ENCODE measurements around the gene SEMA7A. TPM values are rescaled to one million over a fixed set of nuclear protein-coding genes. Genes with fewer than 3 reads are reported as not detected.

Gene SEMA7A
- total and polyA plus RNA-seq, 9 of the 15 experiments (the other 6 are each of a cell fraction or from before 2014, with no cell fraction given) = 0.04 to 8.2 (median 5.4) TPM; not detected in 1

DNA sequence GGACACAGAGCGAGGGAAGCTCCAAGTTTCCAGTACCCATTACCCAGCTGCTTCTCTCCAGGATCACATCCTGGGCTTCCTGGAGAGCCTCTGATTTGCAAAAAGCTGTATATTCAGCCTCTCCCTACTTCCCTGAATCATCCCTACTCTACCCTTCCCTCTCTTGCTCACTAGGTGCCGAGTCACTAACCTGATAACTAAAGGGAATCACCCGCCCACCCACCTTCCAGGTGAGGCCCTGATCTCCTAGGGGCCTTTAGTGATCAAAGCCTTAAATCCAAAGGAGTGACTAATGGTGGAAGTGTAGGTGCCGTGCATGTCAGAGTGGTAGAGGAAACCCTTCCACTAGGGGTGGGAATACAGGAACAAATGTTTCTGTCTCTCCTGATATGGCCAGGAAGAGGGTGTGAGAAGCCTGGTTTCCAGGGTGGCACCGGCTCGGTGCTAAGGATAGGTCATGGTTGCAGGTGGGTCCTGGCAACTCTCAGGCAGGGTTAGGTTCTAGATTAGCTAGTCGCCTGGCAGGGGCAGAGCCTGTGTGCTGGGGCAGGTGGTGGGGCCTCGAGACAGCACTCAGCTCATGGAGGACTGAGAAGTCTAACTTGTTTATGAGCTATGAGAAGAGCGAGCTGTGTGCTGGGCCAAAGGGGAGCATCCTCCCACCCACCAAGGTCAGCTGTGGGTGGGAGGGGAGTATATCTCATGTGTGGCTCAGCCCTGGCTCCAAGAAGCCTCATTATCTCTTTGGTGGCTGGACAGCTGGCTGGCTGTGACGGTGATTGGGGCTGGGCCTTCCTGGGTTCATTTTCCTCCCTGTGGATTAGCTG is 10.1 kb downstream of the SEMA7A start (continued):
- TF ChIP-seq FOXP1 (CRISPR knock-in tag; IDR thresholded peaks at IDR 0.05) = 0 out of 2 replicates have a peak, but pooled peaks have one; percentile 27
- peak; percentile 71 for TF ChIP-seq DACH1 (IDR thresholded peaks at IDR 0.05; ENCODE audit: partially characterized antibody)
- TF ChIP-seq JUND (IDR thresholded peaks at IDR 0.05; ENCODE audit: borderline replicate concordance, low read depth, low read length) = 0 out of 2 replicates have a peak, but pooled peaks have one; percentile 5
- TF ChIP-seq JUND (tag; IDR thresholded peaks at IDR 0.05; ENCODE audit: borderline replicate concordance, low read depth, low read length) = no peak
- no peak for TF ChIP-seq CTBP1 (IDR thresholded peaks at IDR 0.05; ENCODE audit: borderline replicate concordance)
- TF ChIP-seq, protein P1, sequence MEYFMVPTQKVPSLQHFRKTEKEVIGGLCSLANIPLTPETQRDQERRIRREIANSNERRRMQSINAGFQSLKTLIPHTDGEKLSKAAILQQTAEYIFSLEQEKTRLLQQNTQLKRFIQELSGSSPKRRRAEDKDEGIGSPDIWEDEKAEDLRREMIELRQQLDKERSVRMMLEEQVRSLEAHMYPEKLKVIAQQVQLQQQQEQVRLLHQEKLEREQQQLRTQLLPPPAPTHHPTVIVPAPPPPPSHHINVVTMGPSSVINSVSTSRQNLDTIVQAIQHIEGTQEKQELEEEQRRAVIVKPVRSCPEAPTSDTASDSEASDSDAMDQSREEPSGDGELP (CRISPR knock-in tag; IDR thresholded peaks at IDR 0.05; ENCODE audit: borderline replicate concordance) = peak; percentile 95
- TF ChIP-seq CREM (IDR thresholded peaks at IDR 0.05; ENCODE audit: low read depth) = peak; percentile 74
- no peak for TF ChIP-seq ZNF175 (CRISPR knock-in tag; IDR thresholded peaks at IDR 0.05; ENCODE audit: low read depth)
- TF ChIP-seq, protein P2, sequence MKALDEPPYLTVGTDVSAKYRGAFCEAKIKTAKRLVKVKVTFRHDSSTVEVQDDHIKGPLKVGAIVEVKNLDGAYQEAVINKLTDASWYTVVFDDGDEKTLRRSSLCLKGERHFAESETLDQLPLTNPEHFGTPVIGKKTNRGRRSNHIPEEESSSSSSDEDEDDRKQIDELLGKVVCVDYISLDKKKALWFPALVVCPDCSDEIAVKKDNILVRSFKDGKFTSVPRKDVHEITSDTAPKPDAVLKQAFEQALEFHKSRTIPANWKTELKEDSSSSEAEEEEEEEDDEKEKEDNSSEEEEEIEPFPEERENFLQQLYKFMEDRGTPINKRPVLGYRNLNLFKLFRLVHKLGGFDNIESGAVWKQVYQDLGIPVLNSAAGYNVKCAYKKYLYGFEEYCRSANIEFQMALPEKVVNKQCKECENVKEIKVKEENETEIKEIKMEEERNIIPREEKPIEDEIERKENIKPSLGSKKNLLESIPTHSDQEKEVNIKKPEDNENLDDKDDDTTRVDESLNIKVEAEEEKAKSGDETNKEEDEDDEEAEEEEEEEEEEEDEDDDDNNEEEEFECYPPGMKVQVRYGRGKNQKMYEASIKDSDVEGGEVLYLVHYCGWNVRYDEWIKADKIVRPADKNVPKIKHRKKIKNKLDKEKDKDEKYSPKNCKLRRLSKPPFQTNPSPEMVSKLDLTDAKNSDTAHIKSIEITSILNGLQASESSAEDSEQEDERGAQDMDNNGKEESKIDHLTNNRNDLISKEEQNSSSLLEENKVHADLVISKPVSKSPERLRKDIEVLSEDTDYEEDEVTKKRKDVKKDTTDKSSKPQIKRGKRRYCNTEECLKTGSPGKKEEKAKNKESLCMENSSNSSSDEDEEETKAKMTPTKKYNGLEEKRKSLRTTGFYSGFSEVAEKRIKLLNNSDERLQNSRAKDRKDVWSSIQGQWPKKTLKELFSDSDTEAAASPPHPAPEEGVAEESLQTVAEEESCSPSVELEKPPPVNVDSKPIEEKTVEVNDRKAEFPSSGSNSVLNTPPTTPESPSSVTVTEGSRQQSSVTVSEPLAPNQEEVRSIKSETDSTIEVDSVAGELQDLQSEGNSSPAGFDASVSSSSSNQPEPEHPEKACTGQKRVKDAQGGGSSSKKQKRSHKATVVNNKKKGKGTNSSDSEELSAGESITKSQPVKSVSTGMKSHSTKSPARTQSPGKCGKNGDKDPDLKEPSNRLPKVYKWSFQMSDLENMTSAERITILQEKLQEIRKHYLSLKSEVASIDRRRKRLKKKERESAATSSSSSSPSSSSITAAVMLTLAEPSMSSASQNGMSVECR (CRISPR knock-in tag; IDR thresholded peaks at IDR 0.05) = peak; percentile 46; the same call in 1 of the 2 replicates
- peak; percentile 72 for TF ChIP-seq CBFA2T2 (conservative IDR thresholded peaks at IDR 0.05)
- TF ChIP-seq CBFA2T3 (IDR thresholded peaks at IDR 0.05) = peak; percentile 85
- peak; percentile 26; the same call in 1 of the 2 replicates for TF ChIP-seq ZNF143 (CRISPR knock-in tag; IDR thresholded peaks at IDR 0.05)
- peak; percentile 26; the same call in 1 of the 2 replicates for TF ChIP-seq TAL1 (IDR thresholded peaks at IDR 0.05)
- TF ChIP-seq HDAC1 (IDR thresholded peaks at IDR 0.05) = peak in 1 of 2 experiments; percentile 51; a peak in 1 of 4 replicates
- 0 out of 2 replicates have a peak, but pooled peaks have one; percentile 13 for TF ChIP-seq MTA2 (IDR thresholded peaks at IDR 0.05; ENCODE audit: low read depth)
- peak; percentile 44; the same call in 1 of the 2 replicates for TF ChIP-seq NFIC (IDR thresholded peaks at IDR 0.05)
- TF ChIP-seq, protein P3, sequence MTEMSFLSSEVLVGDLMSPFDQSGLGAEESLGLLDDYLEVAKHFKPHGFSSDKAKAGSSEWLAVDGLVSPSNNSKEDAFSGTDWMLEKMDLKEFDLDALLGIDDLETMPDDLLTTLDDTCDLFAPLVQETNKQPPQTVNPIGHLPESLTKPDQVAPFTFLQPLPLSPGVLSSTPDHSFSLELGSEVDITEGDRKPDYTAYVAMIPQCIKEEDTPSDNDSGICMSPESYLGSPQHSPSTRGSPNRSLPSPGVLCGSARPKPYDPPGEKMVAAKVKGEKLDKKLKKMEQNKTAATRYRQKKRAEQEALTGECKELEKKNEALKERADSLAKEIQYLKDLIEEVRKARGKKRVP (CRISPR knock-in tag; IDR thresholded peaks at IDR 0.05) = no peak
- TF ChIP-seq, protein P4, sequence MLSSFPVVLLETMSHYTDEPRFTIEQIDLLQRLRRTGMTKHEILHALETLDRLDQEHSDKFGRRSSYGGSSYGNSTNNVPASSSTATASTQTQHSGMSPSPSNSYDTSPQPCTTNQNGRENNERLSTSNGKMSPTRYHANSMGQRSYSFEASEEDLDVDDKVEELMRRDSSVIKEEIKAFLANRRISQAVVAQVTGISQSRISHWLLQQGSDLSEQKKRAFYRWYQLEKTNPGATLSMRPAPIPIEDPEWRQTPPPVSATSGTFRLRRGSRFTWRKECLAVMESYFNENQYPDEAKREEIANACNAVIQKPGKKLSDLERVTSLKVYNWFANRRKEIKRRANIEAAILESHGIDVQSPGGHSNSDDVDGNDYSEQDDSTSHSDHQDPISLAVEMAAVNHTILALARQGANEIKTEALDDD (IDR thresholded peaks at IDR 0.05) = peak; percentile 40; the same call in 1 of the 2 replicates
- peak; percentile 55; the same call in 1 of the 2 replicates for TF ChIP-seq GATAD2A (IDR thresholded peaks at IDR 0.05)

All from K562 (cell line).